SK-N-SH treated with all-trans-retinoic acid at 6 μM for 48 hours (cell line): ENCODE results near the gene STUM.

Source experiments
- ATAC-seq: fragments of 200-7000 bp; cut with Tn5 transposase; 3 replicates; pipeline ENCODE4 v1.9.1; 2020; ENCODE audit warnings: mild to moderate bottlenecking, moderate library complexity
- ARNTL ChIP-seq: fragments of 450-650 bp; formaldehyde crosslinking; IDR thresholded peaks from 2 replicates; pipeline ENCODE4 v1.5.0; 2020; ENCODE audit warnings: low read depth, mild to moderate bottlenecking, moderate library complexity, borderline replicate concordance
- BACH2 ChIP-seq: fragments of 250-450 bp; sonication (Bioruptor Pico); IDR thresholded peaks from 2 replicates; pipeline ENCODE4 v1.9.0; 2021; ENCODE audit warnings: mild to moderate bottlenecking, borderline replicate concordance
- CSDC2 ChIP-seq: fragments of 250-450 bp; sonication (Bioruptor Pico); IDR thresholded peaks from 2 replicates; pipeline ENCODE4 v1.5.0; 2020; ENCODE audit warnings: mild to moderate bottlenecking, moderate library complexity
- ESRRG ChIP-seq: fragments of 250-450 bp; sonication (Bioruptor Pico); IDR thresholded peaks from 2 replicates; pipeline ENCODE4 v1.6.1; 2021; ENCODE audit warnings: mild to moderate bottlenecking
- GLIS3 ChIP-seq: fragments of 250-450 bp; sonication (Bioruptor Pico); IDR thresholded peaks from 2 replicates; pipeline ENCODE4 v1.5.0; 2020; ENCODE audit warnings: mild to moderate bottlenecking, moderate library complexity
- ISL1 ChIP-seq: fragments of 250-450 bp; sonication (Bioruptor Pico); IDR thresholded peaks from 2 replicates; pipeline ENCODE4 v2.1.2; 2022; ENCODE audit warnings: mild to moderate bottlenecking, moderate library complexity
- OSR1 ChIP-seq: fragments of 250-450 bp; sonication (Bioruptor Pico); IDR thresholded peaks from 2 replicates; pipeline ENCODE4 v1.8.0; 2022; ENCODE audit warnings: moderate library complexity, mild to moderate bottlenecking, inconsistent platforms
- PPARA ChIP-seq: fragments of 250-450 bp; sonication (Bioruptor Pico); IDR thresholded peaks from 2 replicates; pipeline ENCODE4 v1.5.0; 2020; ENCODE audit warnings: mild to moderate bottlenecking, borderline replicate concordance
- RARB ChIP-seq: fragments of 250-450 bp; sonication (Bioruptor Pico); IDR thresholded peaks from 2 replicates; pipeline ENCODE4 v1.8.0; 2021; ENCODE audit warnings: mild to moderate bottlenecking, moderate library complexity
- SNAI2 ChIP-seq: fragments of 250-450 bp; sonication (Bioruptor Pico); IDR thresholded peaks from 2 replicates; pipeline ENCODE4 v1.5.0; 2020; ENCODE audit warnings: mild to moderate bottlenecking, moderate library complexity
- TCF4 ChIP-seq: fragments of 250-450 bp; sonication (Bioruptor Pico); IDR thresholded peaks from 2 replicates; pipeline ENCODE4 v1.8.0; 2021; ENCODE audit warnings: mild to moderate bottlenecking, moderate library complexity, borderline replicate concordance
- TOX ChIP-seq: fragments of 250-450 bp; sonication (Bioruptor Pico); IDR thresholded peaks from 2 replicates; pipeline ENCODE4 v1.8.0; 2021; ENCODE audit warnings: mild to moderate bottlenecking, moderate library complexity, borderline replicate concordance
- ZC3H10 ChIP-seq: fragments of 250-450 bp; sonication (Bioruptor Pico); IDR thresholded peaks from 2 replicates; pipeline ENCODE4 v1.5.1; 2021; ENCODE audit warnings: mild to moderate bottlenecking, moderate library complexity
- ZFP3 ChIP-seq: fragments of 250-450 bp; sonication (Bioruptor Pico); IDR thresholded peaks from 2 replicates; pipeline ENCODE4 v1.5.0; 2020; ENCODE audit warnings: mild to moderate bottlenecking, moderate library complexity
- ZFP30 ChIP-seq: fragments of 450-650 bp; formaldehyde crosslinking; IDR thresholded peaks from 2 replicates; pipeline ENCODE4 v1.5.0; 2022; ENCODE audit warnings: mild to moderate bottlenecking, moderate library complexity
- ZNF565 ChIP-seq: fragments of 450-650 bp; formaldehyde crosslinking; conservative IDR thresholded peaks from 2 replicates; pipeline ENCODE4 v1.5.0; 2020; ENCODE audit warnings: low read depth, mild to moderate bottlenecking, moderate library complexity
- ZNF70 ChIP-seq: fragments of 450-650 bp; formaldehyde crosslinking; IDR thresholded peaks from 2 replicates; pipeline ENCODE4 v1.5.0; 2020; ENCODE audit warnings: mild to moderate bottlenecking, moderate library complexity
- ZNF8 ChIP-seq: fragments of 450-650 bp; formaldehyde crosslinking; IDR thresholded peaks from 2 replicates; pipeline ENCODE4 v1.5.0; 2020; ENCODE audit warnings: mild to moderate bottlenecking, moderate library complexity
- TF ChIP-seq, protein P1 (sequence below): fragments of 250-450 bp; sonication (Bioruptor Pico); IDR thresholded peaks from 2 replicates; pipeline ENCODE4 v1.5.1; 2020; ENCODE audit warnings: low read depth, mild to moderate bottlenecking, moderate library complexity
- TF ChIP-seq, protein P2 (sequence below): fragments of 250-450 bp; sonication (Bioruptor Pico); IDR thresholded peaks from 2 replicates; pipeline ENCODE4 v1.5.0; 2020; ENCODE audit warnings: mild to moderate bottlenecking, moderate library complexity
- TF ChIP-seq, protein P3 (sequence below): fragments of 250-450 bp; sonication (Bioruptor Pico); IDR thresholded peaks from 2 replicates; pipeline ENCODE4 v1.5.1; 2021; ENCODE audit warnings: mild to moderate bottlenecking, moderate library complexity
- TF ChIP-seq, protein P4 (sequence below): fragments of 250-450 bp; sonication (Bioruptor Pico); IDR thresholded peaks from 2 replicates; pipeline ENCODE4 v1.8.0; 2020; ENCODE audit warnings: mild to moderate bottlenecking, moderate library complexity, borderline replicate concordance

STUM gene

DNA sequence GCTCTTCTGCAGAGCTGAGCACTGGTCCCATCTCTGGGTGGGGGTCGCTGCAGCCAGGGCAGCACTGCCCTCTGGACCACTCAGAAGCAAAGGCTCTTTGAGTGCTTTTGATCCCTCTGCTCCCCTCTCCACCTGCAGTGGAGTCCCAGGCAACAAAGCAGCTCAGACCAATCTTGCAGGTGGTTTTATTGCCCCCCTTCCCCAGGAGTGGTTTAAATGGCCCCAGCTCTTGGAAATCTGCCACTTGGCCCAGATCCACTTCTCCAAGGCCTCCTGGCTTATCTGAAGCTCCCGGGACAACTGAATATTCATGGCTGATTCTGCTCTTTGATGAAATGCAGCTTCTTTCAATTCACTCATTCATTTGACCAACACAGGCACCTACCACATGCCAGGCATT, 2.7 kb downstream of the STUM start (continued):
- TF ChIP-seq ARNTL (CRISPR knock-in tag) (no peak), ZNF70 (CRISPR knock-in tag) (no peak)
- TF ChIP-seq, all 23 proteins: peak for 0

DNA sequence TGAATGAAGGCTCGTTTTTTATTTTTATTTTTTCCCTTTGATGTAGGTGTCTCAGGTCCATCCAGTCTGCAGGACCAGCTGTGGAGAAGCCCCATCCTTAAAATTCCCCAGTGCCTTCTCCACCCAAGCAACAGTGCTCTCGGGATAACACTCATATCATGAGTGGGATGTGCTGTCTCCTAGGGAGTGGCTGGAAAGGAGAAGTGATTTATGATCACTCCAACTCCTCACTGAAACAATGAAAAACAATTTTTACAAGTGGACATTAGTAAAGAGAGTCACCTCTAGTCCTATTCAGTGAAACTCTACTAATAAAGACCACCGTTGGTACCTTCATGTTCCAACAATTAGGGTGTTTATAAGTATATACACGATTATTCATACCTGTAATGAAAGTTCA, 3.5 kb downstream of the STUM start:
- TF ChIP-seq, protein P1, sequence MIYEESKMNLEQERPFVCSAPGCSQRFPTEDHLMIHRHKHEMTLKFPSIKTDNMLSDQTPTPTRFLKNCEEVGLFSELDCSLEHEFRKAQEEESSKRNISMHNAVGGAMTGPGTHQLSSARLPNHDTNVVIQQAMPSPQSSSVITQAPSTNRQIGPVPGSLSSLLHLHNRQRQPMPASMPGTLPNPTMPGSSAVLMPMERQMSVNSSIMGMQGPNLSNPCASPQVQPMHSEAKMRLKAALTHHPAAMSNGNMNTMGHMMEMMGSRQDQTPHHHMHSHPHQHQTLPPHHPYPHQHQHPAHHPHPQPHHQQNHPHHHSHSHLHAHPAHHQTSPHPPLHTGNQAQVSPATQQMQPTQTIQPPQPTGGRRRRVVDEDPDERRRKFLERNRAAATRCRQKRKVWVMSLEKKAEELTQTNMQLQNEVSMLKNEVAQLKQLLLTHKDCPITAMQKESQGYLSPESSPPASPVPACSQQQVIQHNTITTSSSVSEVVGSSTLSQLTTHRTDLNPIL (CRISPR knock-in tag) = no peak
- TF ChIP-seq PPARA = no peak
- TF ChIP-seq TOX = no peak
- no peak for TF ChIP-seq ZFP30
- TF ChIP-seq CSDC2 = no peak
- TF ChIP-seq, all 23 proteins: peak for 0
- no peak for ATAC-seq

DNA sequence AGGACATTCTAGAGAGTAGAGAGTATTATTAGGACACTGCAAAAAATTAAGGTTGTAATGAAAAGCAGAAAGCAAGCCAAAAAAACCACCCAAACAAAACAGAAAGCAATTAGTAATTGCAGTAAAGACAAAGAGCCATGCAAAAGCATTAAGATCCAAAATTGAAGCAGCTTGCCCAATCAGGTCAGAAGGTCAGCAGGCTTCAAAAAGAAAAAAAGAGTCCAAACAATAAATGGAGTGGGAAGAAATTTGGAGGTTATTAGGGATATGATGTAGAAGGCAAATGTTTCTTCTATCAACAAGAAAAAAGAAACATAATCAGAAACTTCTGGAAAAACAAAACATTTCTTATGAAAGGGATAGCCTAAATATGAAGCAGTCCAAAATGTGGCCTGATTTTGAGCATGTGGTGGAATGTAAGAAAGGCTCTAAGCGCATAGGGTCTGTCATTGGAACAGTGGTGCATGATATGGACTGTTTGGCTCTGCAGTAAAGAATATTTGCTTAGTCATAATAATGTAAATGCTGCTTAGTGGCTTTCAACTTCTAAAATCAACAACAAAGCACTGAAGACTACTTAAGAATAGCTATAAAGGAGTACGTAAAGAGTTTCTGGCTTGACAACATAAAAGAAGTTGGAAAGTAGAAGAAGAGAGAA, 4.8 kb downstream of the STUM start:
- ATAC-seq = no peak
- TF ChIP-seq OSR1 (CRISPR knock-in tag) = no peak

DNA sequence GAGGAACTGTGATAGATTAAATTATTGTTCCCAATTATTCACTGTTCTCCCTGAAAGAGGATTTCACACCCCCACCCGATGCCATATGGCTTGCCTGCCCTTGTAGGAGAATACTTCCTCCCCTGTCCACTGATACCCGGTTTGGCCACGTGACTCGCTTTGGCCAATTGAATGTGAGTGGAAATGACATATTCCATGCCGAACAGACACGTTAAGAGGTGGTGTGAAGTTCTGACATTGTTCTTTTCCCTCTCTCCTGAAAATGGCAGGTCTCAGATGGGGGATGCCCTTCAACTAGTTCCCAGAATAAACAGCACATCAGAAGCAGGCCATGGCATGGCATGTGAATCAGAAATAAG, 5.3 kb downstream of the STUM start:
- TF ChIP-seq CSDC2 (no peak), GLIS3 (CRISPR knock-in tag) (no peak), ZFP3 (no peak), RARB (CRISPR knock-in tag) (no peak), TOX (no peak), ZNF70 (CRISPR knock-in tag) (no peak), ZNF8 (CRISPR knock-in tag) (no peak), TCF4 (CRISPR knock-in tag) (no peak), ZNF565 (no peak), ZC3H10 (CRISPR knock-in tag) (no peak), SNAI2 (CRISPR knock-in tag) (no peak), BACH2 (no peak), ARNTL (CRISPR knock-in tag) (no peak), ESRRG (CRISPR knock-in tag) (no peak), ZFP30 (no peak), ISL1 (CRISPR knock-in tag) (no peak), PPARA (no peak)
- TF ChIP-seq, protein P2, sequence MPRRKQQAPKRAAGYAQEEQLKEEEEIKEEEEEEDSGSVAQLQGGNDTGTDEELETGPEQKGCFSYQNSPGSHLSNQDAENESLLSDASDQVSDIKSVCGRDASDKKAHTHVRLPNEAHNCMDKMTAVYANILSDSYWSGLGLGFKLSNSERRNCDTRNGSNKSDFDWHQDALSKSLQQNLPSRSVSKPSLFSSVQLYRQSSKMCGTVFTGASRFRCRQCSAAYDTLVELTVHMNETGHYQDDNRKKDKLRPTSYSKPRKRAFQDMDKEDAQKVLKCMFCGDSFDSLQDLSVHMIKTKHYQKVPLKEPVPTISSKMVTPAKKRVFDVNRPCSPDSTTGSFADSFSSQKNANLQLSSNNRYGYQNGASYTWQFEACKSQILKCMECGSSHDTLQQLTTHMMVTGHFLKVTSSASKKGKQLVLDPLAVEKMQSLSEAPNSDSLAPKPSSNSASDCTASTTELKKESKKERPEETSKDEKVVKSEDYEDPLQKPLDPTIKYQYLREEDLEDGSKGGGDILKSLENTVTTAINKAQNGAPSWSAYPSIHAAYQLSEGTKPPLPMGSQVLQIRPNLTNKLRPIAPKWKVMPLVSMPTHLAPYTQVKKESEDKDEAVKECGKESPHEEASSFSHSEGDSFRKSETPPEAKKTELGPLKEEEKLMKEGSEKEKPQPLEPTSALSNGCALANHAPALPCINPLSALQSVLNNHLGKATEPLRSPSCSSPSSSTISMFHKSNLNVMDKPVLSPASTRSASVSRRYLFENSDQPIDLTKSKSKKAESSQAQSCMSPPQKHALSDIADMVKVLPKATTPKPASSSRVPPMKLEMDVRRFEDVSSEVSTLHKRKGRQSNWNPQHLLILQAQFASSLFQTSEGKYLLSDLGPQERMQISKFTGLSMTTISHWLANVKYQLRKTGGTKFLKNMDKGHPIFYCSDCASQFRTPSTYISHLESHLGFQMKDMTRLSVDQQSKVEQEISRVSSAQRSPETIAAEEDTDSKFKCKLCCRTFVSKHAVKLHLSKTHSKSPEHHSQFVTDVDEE (CRISPR knock-in tag) = no peak
- TF ChIP-seq, protein P3, sequence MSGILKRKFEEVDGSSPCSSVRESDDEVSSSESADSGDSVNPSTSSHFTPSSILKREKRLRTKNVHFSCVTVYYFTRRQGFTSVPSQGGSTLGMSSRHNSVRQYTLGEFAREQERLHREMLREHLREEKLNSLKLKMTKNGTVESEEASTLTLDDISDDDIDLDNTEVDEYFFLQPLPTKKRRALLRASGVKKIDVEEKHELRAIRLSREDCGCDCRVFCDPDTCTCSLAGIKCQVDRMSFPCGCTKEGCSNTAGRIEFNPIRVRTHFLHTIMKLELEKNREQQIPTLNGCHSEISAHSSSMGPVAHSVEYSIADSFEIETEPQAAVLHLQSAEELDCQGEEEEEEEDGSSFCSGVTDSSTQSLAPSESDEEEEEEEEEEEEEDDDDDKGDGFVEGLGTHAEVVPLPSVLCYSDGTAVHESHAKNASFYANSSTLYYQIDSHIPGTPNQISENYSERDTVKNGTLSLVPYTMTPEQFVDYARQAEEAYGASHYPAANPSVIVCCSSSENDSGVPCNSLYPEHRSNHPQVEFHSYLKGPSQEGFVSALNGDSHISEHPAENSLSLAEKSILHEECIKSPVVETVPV (CRISPR knock-in tag) = no peak
- TF ChIP-seq, protein P1 (CRISPR knock-in tag) = no peak
- ATAC-seq = no peak

DNA sequence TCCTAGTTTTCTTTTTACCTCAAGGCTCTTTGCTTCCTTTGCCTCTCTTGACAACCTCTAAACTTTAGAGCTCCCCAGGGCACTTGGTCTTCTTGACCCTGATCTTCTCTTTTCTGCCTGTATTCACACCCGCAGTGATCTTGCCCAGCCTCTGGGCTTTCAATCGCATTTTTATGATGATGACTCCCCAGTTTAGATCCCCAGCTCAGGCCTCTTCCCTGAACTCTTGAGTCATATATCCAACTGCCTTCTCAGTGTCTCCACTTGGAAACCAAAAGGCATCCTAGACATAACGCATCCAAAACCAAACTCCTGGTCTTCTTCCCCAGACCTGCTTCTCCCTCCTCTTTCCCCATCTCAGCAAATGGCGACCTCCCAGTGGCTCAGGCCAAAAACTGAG, 6.5 kb downstream of the STUM start:
- no peak for TF ChIP-seq ZNF565
- no peak for TF ChIP-seq PPARA
- TF ChIP-seq, protein P1 (CRISPR knock-in tag) = no peak
- no peak for TF ChIP-seq ZNF8 (CRISPR knock-in tag)
- TF ChIP-seq RARB (CRISPR knock-in tag) = no peak
- TF ChIP-seq, protein P4, sequence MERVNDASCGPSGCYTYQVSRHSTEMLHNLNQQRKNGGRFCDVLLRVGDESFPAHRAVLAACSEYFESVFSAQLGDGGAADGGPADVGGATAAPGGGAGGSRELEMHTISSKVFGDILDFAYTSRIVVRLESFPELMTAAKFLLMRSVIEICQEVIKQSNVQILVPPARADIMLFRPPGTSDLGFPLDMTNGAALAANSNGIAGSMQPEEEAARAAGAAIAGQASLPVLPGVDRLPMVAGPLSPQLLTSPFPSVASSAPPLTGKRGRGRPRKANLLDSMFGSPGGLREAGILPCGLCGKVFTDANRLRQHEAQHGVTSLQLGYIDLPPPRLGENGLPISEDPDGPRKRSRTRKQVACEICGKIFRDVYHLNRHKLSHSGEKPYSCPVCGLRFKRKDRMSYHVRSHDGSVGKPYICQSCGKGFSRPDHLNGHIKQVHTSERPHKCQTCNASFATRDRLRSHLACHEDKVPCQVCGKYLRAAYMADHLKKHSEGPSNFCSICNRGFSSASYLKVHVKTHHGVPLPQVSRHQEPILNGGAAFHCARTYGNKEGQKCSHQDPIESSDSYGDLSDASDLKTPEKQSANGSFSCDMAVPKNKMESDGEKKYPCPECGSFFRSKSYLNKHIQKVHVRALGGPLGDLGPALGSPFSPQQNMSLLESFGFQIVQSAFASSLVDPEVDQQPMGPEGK = no peak
- TF ChIP-seq ESRRG (CRISPR knock-in tag) = no peak
- TF ChIP-seq CSDC2 = no peak
- ATAC-seq = no peak
